KMS-11 (cell line): Measurements from ENCODE around the gene ZSCAN1.
A peak's percentile ranks its signal among the peaks of the same experiment; 100 is the strongest.

Experiments used
- H2AFZ ChIP-seq: fragments of 200-600 bp; sonication (generic); 2 replicates; pipeline ENCODE4 v1.6.1; 2016; ENCODE audit warnings: antibody characterized with exemption, mixed run types, low read depth
- H3K27ac ChIP-seq: fragments of 200-600 bp; sonication (generic); 2 replicates; pipeline ENCODE4 v1.6.1; 2016; ENCODE audit warnings: mild to moderate bottlenecking, mixed run types
- H3K27me3 ChIP-seq: fragments of 200-600 bp; sonication (generic); 2 replicates; pipeline ENCODE4 v1.6.1; 2017; ENCODE audit warnings: mild to moderate bottlenecking, low read depth, mixed run types, moderate library complexity; ENCODE audit not compliant: insufficient read depth
- H3K36me3 ChIP-seq: fragments of 200-600 bp; sonication (generic); 2 replicates; pipeline ENCODE4 v1.6.1; 2017; ENCODE audit warnings: mild to moderate bottlenecking, mixed run types; ENCODE audit not compliant: insufficient read depth
- H3K4me1 ChIP-seq: fragments of 200-600 bp; sonication (generic); 2 replicates; pipeline ENCODE4 v1.6.1; 2016; ENCODE audit warnings: mild to moderate bottlenecking, low read depth, mixed run types; ENCODE audit not compliant: poor library complexity, severe bottlenecking
- H3K4me2 ChIP-seq: fragments of 200-600 bp; sonication (generic); 2 replicates; pipeline ENCODE4 v1.7.0; 2016; ENCODE audit warnings: mild to moderate bottlenecking, mixed run types
- H3K4me3 ChIP-seq: fragments of 200-600 bp; sonication (generic); IDR thresholded peaks from 2 replicates; pipeline ENCODE4 v1.6.1; 2017; ENCODE audit warnings: low read depth, low read length, mixed read lengths; ENCODE audit not compliant: insufficient read depth
- H3K79me2 ChIP-seq: fragments of 200-600 bp; sonication (generic); 2 replicates; pipeline ENCODE4 v1.6.1; 2016; ENCODE audit warnings: low read depth, mixed run types; ENCODE audit not compliant: insufficient read depth
- H3K9ac ChIP-seq: fragments of 200-600 bp; sonication (generic); 2 replicates; pipeline ENCODE4 v1.6.1; 2016; ENCODE audit warnings: mild to moderate bottlenecking, mixed run types
- H4K20me1 ChIP-seq: fragments of 200-600 bp; sonication (generic); 2 replicates; pipeline ENCODE4 v1.6.1; 2016; ENCODE audit warnings: mild to moderate bottlenecking, mixed run types; ENCODE audit not compliant: insufficient read depth
- CTCF ChIP-seq: fragments of 200-600 bp; sonication (generic); conservative IDR thresholded peaks from 2 replicates; pipeline ENCODE4 v1.6.1; 2017; ENCODE audit warnings: low read depth, mild to moderate bottlenecking, antibody characterized with exemption, low read length, moderate library complexity, mixed read lengths

The ZSCAN1 gene

GRCh38 chr19:58096884-58097283 is 63.1 kb downstream of the ZSCAN1 start:
- Histone ChIP-seq H3K9ac (no peak overlapping the region), H3K36me3 (no peaks in the 10 kb centered on the region), H3K4me1 (no peaks in the 10 kb centered on the region), H3K27me3 (no peaks in the 10 kb centered on the region), H3K79me2 (no peaks in the 10 kb centered on the region), H4K20me1 (no peaks in the 10 kb centered on the region), H2AFZ (no peak overlapping the region), H3K27ac (no peak overlapping the region), H3K4me2 (no peak overlapping the region), H3K4me3 (no peak overlapping the region)
- no peak for TF ChIP-seq CTCF

- Histone ChIP-seq H4K20me1 (no peaks in the 10 kb centered on the region), H3K27me3 (no peaks in the 10 kb centered on the region), H3K27ac (no peak overlapping the region), H3K79me2 (no peaks in the 10 kb centered on the region), H3K9ac (no peak overlapping the region), H3K4me1 (no peaks in the 10 kb centered on the region), H3K36me3 (no peaks in the 10 kb centered on the region), H3K4me3 (no peak overlapping the region), H2AFZ (no peak overlapping the region), H3K4me2 (no peak overlapping the region)
- TF ChIP-seq CTCF: no peak
Measured at GRCh38 chr19:58097349-58097748, 63.5 kb downstream of the ZSCAN1 start.

GRCh38 chr19:58097781-58098681 is 64.2 kb downstream of the ZSCAN1 start, which contains the start of gene ZSCAN18:
TSS of gene ZSCAN18 (minus strand) at chr19:58098231. CDS start at chr19:58090267, 7,964 bp downstream.
- no peaks in the 10 kb centered on the region for H3K4me1 ChIP-seq
- H3K4me3 ChIP-seq: no peak within 1 kb of the TSS
- H3K4me2 ChIP-seq: no peak within 1 kb of the TSS
- peak within 1 kb of the TSS; percentile 18; the same call in 1 of the 2 replicates for H3K9ac ChIP-seq
- no peaks in the 10 kb centered on the region for H3K79me2 ChIP-seq
- H3K27me3 ChIP-seq: no peaks in the 10 kb centered on the region
- H4K20me1 ChIP-seq: no peaks in the 10 kb centered on the region
- H2AFZ ChIP-seq: peak within 1 kb of the TSS; percentile 14; the same call in 1 of the 2 replicates
- H3K27ac ChIP-seq: no peak within 1 kb of the TSS
- no peak for TF ChIP-seq CTCF
- H3K36me3 ChIP-seq: no peaks in the 10 kb centered on the region

- Histone ChIP-seq H3K27ac (no peak overlapping the region), H4K20me1 (no peaks in the 10 kb centered on the region), H3K9ac (peak overlapping the region; percentile 18; the same call in 1 of the 2 replicates), H3K36me3 (no peaks in the 10 kb centered on the region), H3K4me3 (no peak overlapping the region), H3K27me3 (no peaks in the 10 kb centered on the region), H3K79me2 (no peaks in the 10 kb centered on the region), H3K4me2 (no peak overlapping the region), H3K4me1 (no peaks in the 10 kb centered on the region), H2AFZ (peak overlapping the region; percentile 14; the same call in 1 of the 2 replicates)
- no peak for TF ChIP-seq CTCF
Measured at GRCh38 chr19:58098682-58098998, 64.8 kb downstream of the ZSCAN1 start.
